NCI-H2196 (cell line): ENCODE measurements around the gene DISP3.

Experiments
- DNase-seq: peaks from one replicate; lab custom pipeline; 2025; ENCODE audit not compliant: unreplicated experiment; lab: John Stamatoyannopoulos, UW

Gene DISP3, protein sequence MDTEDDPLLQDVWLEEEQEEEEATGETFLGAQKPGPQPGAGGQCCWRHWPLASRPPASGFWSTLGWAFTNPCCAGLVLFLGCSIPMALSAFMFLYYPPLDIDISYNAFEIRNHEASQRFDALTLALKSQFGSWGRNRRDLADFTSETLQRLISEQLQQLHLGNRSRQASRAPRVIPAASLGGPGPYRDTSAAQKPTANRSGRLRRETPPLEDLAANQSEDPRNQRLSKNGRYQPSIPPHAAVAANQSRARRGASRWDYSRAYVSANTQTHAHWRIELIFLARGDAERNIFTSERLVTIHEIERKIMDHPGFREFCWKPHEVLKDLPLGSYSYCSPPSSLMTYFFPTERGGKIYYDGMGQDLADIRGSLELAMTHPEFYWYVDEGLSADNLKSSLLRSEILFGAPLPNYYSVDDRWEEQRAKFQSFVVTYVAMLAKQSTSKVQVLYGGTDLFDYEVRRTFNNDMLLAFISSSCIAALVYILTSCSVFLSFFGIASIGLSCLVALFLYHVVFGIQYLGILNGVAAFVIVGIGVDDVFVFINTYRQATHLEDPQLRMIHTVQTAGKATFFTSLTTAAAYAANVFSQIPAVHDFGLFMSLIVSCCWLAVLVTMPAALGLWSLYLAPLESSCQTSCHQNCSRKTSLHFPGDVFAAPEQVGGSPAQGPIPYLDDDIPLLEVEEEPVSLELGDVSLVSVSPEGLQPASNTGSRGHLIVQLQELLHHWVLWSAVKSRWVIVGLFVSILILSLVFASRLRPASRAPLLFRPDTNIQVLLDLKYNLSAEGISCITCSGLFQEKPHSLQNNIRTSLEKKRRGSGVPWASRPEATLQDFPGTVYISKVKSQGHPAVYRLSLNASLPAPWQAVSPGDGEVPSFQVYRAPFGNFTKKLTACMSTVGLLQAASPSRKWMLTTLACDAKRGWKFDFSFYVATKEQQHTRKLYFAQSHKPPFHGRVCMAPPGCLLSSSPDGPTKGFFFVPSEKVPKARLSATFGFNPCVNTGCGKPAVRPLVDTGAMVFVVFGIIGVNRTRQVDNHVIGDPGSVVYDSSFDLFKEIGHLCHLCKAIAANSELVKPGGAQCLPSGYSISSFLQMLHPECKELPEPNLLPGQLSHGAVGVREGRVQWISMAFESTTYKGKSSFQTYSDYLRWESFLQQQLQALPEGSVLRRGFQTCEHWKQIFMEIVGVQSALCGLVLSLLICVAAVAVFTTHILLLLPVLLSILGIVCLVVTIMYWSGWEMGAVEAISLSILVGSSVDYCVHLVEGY (N-terminal part only)

GRCh38 chr1:11478571-11479374 lies at the start of gene DISP3:
TSS of gene DISP3 (plus strand) at chr1:11479155. CDS start at chr1:11500993, 21,838 bp downstream.
- DNase-seq = peak; percentile 95

- DNase-seq = no peak
Observed at GRCh38 chr1:11429226-11429625, 49.7 kb upstream of the DISP3 start.

DNA sequence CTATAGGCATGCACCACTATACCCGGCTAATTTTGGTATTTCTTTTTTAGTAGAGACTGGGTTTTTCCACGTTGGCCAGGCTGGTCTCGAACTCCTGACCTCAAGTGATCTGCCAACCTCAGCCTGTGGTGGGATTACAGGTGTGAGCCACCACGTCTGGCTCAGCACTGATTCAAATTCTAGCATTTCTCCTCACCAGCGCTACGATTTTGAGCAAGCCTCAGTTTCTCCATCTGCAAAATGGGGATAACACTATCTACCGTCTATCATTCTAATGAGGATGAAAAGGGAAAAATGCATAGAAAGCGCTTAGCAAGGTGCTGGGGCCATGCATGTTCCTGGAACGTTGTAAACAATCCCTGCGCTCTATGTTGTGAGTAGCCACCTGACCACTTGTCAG lies 49.0 kb upstream of the DISP3 start:
- DNase-seq = no peak

DNA sequence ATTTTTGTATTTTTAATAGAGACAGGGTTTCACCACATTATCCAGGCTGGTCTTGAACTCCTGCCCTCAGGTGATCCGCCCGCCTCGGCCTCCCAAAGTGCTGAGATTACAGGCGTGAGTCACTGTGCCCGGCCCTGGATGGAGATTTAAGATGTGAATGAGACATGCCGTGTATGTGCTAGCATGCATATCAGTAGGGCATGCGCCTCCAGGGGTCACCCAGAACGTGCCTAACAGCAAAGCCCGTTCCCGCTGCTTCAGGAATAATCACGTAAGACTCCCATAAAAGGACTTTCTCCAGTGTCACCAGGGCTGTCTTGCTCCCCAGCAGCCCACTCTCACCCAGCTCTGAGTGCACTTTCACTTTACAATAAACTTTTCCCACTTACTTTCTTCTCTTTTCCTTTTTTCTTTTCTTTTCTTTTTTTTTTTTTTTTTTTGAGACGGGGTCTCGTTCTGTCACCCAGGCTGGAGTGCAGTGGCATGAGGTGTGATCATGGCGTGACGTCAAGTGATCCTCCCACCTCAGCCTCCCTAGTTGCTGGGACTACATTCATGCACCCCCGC lies 46.9 kb upstream of the DISP3 start:
- no peak for DNase-seq

DNA sequence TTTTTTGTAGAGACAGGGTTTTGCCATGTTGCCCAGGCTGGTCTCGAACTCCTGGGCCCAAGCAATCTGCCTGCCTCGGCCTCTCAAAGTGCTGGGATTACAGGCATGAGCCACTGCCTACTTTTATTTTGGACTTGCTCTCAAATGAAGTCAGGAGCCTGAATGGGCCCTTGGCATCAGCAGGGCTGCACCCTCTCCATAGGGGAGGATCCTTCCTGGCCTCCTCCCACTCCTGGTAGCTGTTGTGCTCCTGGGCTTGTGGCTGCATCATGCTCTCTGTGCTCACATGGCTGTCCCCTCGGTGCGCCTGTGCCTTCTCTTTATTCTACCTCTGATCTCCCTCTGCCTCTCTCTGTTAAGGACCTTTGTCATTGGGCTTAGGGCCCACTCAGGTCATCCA lies 46.4 kb upstream of the DISP3 start:
- DNase-seq = no peak

DNA sequence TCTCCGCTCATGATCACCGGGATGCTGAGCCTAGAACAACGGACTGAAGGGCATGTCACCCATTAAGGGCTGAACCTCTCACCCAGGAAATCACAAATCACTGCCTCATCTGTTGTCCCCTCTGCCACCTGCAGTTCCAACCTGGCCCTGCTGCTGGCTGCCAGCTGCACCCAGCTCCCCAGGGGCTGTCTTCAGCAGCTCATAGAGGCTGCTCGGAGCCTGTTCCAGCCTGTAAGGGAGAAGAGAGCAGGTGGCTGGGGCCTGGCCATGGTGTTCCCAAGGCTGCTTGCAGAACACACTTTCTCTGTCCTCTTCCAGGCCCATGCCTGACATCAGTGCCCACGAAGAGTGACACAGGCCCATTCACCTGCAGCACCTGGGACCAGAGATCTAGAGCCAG lies 44.5 kb upstream of the DISP3 start:
- DNase-seq = no peak

DNA sequence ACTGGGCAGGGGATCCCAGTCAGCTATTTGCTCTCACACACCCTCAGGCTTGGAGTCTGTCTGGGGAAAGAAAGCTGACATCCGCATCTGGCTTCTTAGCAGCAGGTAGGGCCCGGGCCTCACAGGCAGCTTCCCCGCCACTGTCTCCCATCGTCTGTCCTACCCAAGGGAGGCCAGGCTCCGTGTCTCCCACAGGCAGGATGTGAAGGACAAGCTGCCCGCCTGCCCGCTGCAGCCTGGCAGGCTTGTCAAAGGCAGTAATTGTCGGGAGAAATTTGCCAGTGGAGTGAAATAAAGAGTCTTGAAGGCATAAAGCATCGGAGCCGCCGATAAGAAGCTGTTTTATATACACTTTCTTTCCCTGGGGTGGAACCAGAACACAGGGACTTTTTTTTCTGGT lies 44.0 kb upstream of the DISP3 start:
- DNase-seq = no peak

DNA sequence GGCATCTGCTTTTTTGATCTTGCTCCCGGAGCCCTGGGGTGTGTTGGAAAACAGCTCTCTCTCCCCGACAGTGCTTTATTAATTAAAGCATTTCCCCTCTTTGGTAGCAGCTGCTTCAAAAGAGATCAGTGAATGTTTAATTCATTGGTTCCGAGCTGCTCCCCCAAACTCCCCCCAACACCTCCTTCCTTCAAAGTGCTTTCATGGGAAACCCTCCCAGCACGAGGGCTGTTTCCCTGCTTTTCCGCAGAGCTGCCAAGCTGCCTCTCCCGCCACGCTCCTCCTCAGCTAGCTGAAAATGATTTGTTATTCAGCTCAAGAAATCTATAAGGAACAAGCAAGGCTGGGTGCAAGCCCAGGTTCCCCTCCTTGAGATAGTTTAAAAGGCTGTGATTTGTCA lies 40.0 kb upstream of the DISP3 start:
- no peak for DNase-seq

- no peak for DNase-seq
Observed at GRCh38 chr1:11441211-11441952, 37.6 kb upstream of the DISP3 start.

GRCh38 chr1:11443043-11443442 lies 35.9 kb upstream of the DISP3 start:
- no peak for DNase-seq

GRCh38 chr1:11443961-11444658 lies 34.8 kb upstream of the DISP3 start:
- no peak for DNase-seq

- DNase-seq = no peak
Observed at GRCh38 chr1:11444907-11445306, 34.0 kb upstream of the DISP3 start.

GRCh38 chr1:11447903-11448302 lies 31.1 kb upstream of the DISP3 start:
- no peak for DNase-seq

DNA sequence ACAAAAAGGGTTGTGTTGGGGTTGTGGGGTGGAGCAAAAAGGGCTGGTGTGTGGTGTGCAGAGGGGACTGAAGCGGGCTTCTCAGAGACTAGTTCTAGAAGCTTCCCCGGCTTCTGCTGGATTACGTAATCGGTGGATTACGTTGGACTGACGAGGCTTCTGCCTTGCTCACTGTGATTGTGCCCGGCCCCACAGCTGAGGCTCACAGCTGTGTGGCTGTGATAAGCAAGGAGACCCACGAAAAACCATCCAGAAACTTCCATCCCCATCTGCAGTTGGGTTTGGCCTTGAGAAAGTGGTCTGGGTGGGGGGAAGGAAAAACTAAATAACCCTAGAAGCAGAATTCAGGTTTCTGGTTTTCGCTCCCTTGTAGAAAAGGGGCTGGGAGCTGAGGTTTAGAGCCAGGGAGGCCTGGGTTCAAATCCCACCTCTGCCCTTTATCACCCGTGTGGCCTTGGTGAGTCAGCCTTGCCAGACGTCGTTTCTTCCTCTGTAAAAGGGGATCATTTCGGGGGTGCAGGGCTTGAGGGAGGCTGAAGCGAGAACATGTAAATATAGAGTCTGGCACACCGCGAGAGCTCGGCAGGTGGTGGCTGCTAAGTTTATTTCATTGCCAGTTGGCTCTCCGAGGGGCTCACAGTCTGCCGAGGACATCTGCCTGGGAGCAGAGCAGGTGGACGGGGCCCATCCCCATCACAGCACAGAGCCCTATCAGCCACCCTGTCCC lies 30.4 kb upstream of the DISP3 start:
- no peak for DNase-seq

GRCh38 chr1:11449100-11449403 lies 29.9 kb upstream of the DISP3 start:
- DNase-seq = no peak

DNA sequence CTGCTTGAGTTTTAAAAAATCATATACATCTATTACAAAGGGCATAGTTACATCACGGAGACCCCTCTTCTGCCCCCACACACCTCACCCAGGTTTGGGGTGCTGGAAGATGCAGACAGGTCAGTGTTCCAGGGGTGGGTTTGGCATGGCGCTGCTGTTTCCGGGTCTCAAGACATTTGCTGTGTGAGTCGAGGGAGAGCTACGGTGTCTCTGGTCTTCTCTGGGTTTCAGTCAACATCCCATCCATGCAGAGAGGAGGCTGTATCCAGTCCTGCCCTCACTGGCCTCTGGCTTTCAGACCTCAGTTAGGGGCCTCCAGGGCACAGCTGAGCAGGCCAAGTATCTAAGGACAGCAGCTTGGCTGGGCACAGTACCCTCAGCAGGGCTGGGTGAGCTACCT lies 28.6 kb upstream of the DISP3 start:
- no peak for DNase-seq

GRCh38 chr1:11453742-11454491 lies 25.0 kb upstream of the DISP3 start:
- DNase-seq = no peak
